Osteoblast (primary cell): Measurements from ENCODE around the gene MNAT1. TPM values are rescaled to one million over a fixed set of nuclear protein-coding genes. Genes with fewer than 3 reads are reported as not detected.
A peak's percentile ranks its signal among the peaks of the same experiment; 100 is the strongest.
"Not testable (repeated sequence)": the region's sequence is repeated elsewhere in the genome, so short reads cannot be mapped to it uniquely, and the experiment has no call there.

ENCODE experiments used
- DNase-seq: peaks from one replicate; pipeline ENCODE4 v3.0.0; 2011; ENCODE audit warnings: low spot score, mixed read lengths; ENCODE audit not compliant: insufficient read length; ENCODE audit errors: missing footprints
- H2AFZ ChIP-seq: 2 replicates; pipeline ENCODE4 v1.6.0; 2011; ENCODE audit warnings: mild to moderate bottlenecking, low read length
- H3K27ac ChIP-seq: 2 replicates; pipeline ENCODE4 v1.5.1; 2011; ENCODE audit warnings: mild to moderate bottlenecking, low read depth, low read length, moderate library complexity
- H3K27me3 ChIP-seq: 2 replicates; pipeline ENCODE4 v1.6.0; 2012; ENCODE audit warnings: mild to moderate bottlenecking, control low read depth, inconsistent platforms, low read length, moderate library complexity; ENCODE audit not compliant: insufficient read depth
- H3K36me3 ChIP-seq: 2 replicates; pipeline ENCODE4 v1.5.1; 2011; ENCODE audit warnings: mild to moderate bottlenecking, low read length, control low read depth, moderate library complexity; ENCODE audit not compliant: insufficient read depth
- H3K4me1 ChIP-seq: 2 replicates; pipeline ENCODE4 v1.5.1; 2011; ENCODE audit warnings: mild to moderate bottlenecking, low read length, control low read depth, moderate library complexity; ENCODE audit not compliant: insufficient read depth
- H3K4me2 ChIP-seq: 2 replicates; pipeline ENCODE4 v1.6.0; 2011; ENCODE audit warnings: mild to moderate bottlenecking, low read length; ENCODE audit not compliant: insufficient read depth
- H3K4me3 ChIP-seq: fragments of 200-600 bp; sonication (generic); 3 replicates; pipeline ENCODE4 v1.5.1; 2012; ENCODE audit warnings: mild to moderate bottlenecking, low read length, inconsistent platforms; ENCODE audit not compliant: insufficient read depth
- H3K79me2 ChIP-seq: 2 replicates; pipeline ENCODE4 v1.6.0; 2012; ENCODE audit warnings: mild to moderate bottlenecking, low read length, control low read depth, inconsistent platforms; ENCODE audit not compliant: insufficient read depth
- H3K9me3 ChIP-seq: 2 replicates; pipeline ENCODE4 v1.5.1; 2011; ENCODE audit warnings: low read depth, low read length, control low read depth
- H4K20me1 ChIP-seq: 2 replicates; pipeline ENCODE4 v1.6.0; 2012; ENCODE audit warnings: mild to moderate bottlenecking, low read length, control low read depth; ENCODE audit not compliant: insufficient read depth
- CTCF ChIP-seq: IDR thresholded peaks from 2 replicates; pipeline ENCODE4 v1.5.1; 2011; ENCODE audit warnings: mild to moderate bottlenecking, low read depth, low read length, moderate library complexity; ENCODE audit errors: extremely low read depth
- total RNA-seq: library from RNA; depleted of rRNA; stranded (reverse); fragments of >200 nt; gene quantifications from 2 replicates; pipeline ENCODE4 v1.2.3, GENCODE V29; 2012

Gene MNAT1
- total RNA-seq, 1 donor = 51.4 TPM

DNA sequence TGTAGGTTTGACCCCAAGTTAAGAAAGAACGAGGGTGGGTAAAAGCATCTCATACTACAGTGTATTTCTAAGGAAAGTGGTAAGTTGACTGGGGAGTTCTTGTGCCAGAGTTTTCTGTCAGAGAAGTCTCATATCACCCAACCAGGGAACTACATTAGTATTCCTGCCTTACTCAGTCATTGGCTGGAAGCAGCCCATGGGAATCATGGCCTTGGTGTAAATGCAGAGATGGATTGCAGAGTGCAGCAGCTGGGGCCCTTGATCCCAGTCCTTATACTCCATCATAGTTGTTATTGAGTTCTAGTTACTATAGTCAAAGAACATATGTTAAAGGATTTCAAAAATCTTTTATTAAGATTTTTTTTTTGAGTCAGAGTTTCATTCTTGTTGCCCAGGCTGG, 105.8 kb downstream of the MNAT1 start:
- no peak overlapping the region for H2AFZ ChIP-seq
- no peak overlapping the region for H3K27ac ChIP-seq
- no peak overlapping the region for H3K4me3 ChIP-seq
- H3K36me3 ChIP-seq = peaks cover 9% of the 10 kb centered on the region
- H3K9me3 ChIP-seq = no peaks in the 10 kb centered on the region
- H3K79me2 ChIP-seq = peaks cover 2% of the 10 kb centered on the region
- H3K27me3 ChIP-seq = no peaks in the 10 kb centered on the region
- DNase-seq = peak; percentile 8
- H3K4me1 ChIP-seq = no peaks in the 10 kb centered on the region
- no peak for TF ChIP-seq CTCF
- no peaks in the 10 kb centered on the region for H4K20me1 ChIP-seq
- H3K4me2 ChIP-seq = no peak overlapping the region

- Histone ChIP-seq H3K27me3 (no peaks in the 10 kb centered on the region), H2AFZ (no peak overlapping the region), H3K79me2 (peaks cover 5% of the 10 kb centered on the region), H4K20me1 (no peaks in the 10 kb centered on the region), H3K27ac (no peak overlapping the region), H3K4me1 (no peaks in the 10 kb centered on the region), H3K36me3 (peaks cover 5% of the 10 kb centered on the region), H3K4me3 (no peak overlapping the region), H3K4me2 (no peak overlapping the region), H3K9me3 (peaks cover 1% of the 10 kb centered on the region)
- TF ChIP-seq CTCF = no peak
- DNase-seq = peak; percentile 34
Measured at GRCh38 chr14:60845523-60845922, 111.0 kb downstream of the MNAT1 start.

DNA sequence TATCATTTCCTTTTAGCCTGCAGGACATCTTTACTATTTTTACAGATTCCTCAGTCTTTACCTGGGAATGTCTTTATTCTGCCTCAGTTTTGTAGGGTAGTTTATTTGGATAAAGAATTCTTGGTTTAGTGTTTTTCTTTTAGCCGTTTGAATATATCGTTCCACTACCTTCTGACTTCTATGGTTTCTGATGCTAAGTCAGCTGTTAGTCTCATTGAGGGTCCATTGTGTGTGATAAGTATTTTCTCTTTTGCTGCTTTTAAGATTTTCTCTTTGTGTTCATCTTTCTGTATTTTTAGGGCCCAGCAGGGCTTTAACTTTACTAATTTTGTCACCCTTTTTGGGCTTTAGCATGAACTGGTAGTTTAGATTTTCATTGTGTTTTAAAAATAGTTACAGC, 113.5 kb downstream of the MNAT1 start:
- DNase-seq = no peak

DNA sequence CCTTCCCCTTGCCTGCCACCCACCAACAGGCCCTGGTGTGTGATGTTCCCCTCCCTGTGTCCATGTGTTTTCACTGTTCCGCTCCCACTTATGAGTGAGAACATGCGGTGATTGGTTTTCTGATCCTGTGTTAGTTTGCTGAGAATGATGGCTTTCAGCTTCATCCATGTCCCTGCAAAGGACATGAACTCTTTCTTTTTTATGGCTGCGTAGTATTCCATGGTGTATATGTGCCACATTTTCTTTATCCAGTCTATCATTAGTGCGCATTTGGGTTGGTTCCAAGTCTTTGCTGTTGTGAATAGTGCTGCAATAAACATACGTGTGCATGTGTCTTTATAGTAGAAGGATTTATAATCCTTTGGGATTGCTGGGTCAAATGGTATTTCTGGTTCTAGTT, 117.1 kb downstream of the MNAT1 start:
- not testable (repeated sequence) for DNase-seq, H3K9me3 ChIP-seq, H3K79me2 ChIP-seq

More for the DNA sequence above, 113.5 kb downstream of the MNAT1 start:
- H3K4me1 ChIP-seq = no peaks in the 10 kb centered on the region
- no peaks in the 10 kb centered on the region for H4K20me1 ChIP-seq
- no peak overlapping the region for H2AFZ ChIP-seq
- H3K36me3 ChIP-seq = peaks cover 5% of the 10 kb centered on the region
- H3K9me3 ChIP-seq = peaks cover 1% of the 10 kb centered on the region
- no peaks in the 10 kb centered on the region for H3K27me3 ChIP-seq
- H3K4me3 ChIP-seq = no peak overlapping the region
- H3K79me2 ChIP-seq = peaks cover 3% of the 10 kb centered on the region
- no peak overlapping the region for H3K4me2 ChIP-seq
- no peak overlapping the region for H3K27ac ChIP-seq
- TF ChIP-seq CTCF = no peak

More for the DNA sequence above, 117.1 kb downstream of the MNAT1 start:
- H3K36me3 ChIP-seq, H3K27ac ChIP-seq, H3K4me1 ChIP-seq, H3K4me3 ChIP-seq, H3K27me3 ChIP-seq, H4K20me1 ChIP-seq, H2AFZ ChIP-seq, H3K4me2 ChIP-seq: not testable (repeated sequence)
